ENCODE data around the gene EVL.

GRCh38 chr14:100051543-100051942, 13.7 kb upstream of the EVL start:
- TF ChIP-seq BHLHE40 (IDR thresholded peaks at IDR 0.05; ENCODE audit: borderline replicate concordance): no peak
- no peak for TF ChIP-seq HDGF (IDR thresholded peaks at IDR 0.05; ENCODE audit: borderline replicate concordance)
- no peak for TF ChIP-seq PKNOX1 (IDR thresholded peaks at IDR 0.05)
